HCT116 (cell line): ENCODE measurements around the gene ZNF341. TPM values are rescaled to one million over a fixed set of nuclear protein-coding genes. Genes with fewer than 3 reads are reported as not detected.

Experiments
- ATAC-seq: fragments of 200-7000 bp; cut with Tn5 transposase; 2 replicates; pipeline ENCODE4 v1.9.1; 2020; ENCODE audit warnings: mild to moderate bottlenecking, moderate library complexity
- BruUV-seq: library from RNA; stranded (reverse); fragments of 400-500 nt; replicated peaks from 2 replicates; lab custom pipeline; 2021; lab: Mats Ljungman, UMichigan
- CTCF ChIA-PET: fragments of 300-600 bp; sonication (Branson Sonifier 250); formaldehyde crosslinking; loops from one replicate; lab custom pipeline; 2021; ENCODE audit warnings: antibody characterized with exemption; lab: Charles Lee
- POLR2A ChIA-PET: fragments of 300-600, 350-600 bp; sonication (Branson Sonifier 250); formaldehyde crosslinking; loops from one replicate; lab custom pipeline; 2021; ENCODE audit warnings: antibody characterized with exemption; lab: Charles Lee
- RAD21 ChIA-PET, 2 experiments: fragments of 300-600 bp; sonication (Branson Sonifier 250); formaldehyde crosslinking; loops; one replicate each; lab custom pipeline; 2023; ENCODE audit warnings: low total read pairs in 2 of 2; ENCODE audit not compliant: uncharacterized antibody in 2 of 2, unreplicated experiment in 2 of 2, low non-redundant PET in 1 of 2; lab: Charles Lee
- DNase-seq: peaks from one replicate; pipeline ENCODE4 v3.0.0-alpha.2; 2010; ENCODE audit warnings: low read depth, low spot score
- H2AFZ ChIP-seq: fragments of 200-600 bp; shearing (Covaris generic), sonication (generic); 2 replicates; pipeline ENCODE4 v1.6.1; 2017; ENCODE audit warnings: low read depth, mixed run types, mixed read lengths, antibody characterized with exemption, low read length; ENCODE audit not compliant: poor library complexity, severe bottlenecking
- H3K27ac ChIP-seq: 2 replicates; pipeline ENCODE4 v1.5.1; 2012; ENCODE audit warnings: low read depth, low read length
- H3K27me3 ChIP-seq: fragments of 200-600 bp; sonication (generic); 2 replicates; pipeline ENCODE4 v1.6.1; 2016; ENCODE audit warnings: mixed run types, low read length, mixed read lengths; ENCODE audit not compliant: insufficient read depth
- H3K36me3 ChIP-seq, 2 experiments: fragments of 200-500 bp in 1 of 2; fragments of 200-600 bp in 1 of 2; sonication (Bioruptor generic) in 1 of 2; sonication (generic) in 1 of 2; 2 replicates each; pipeline versions ENCODE4 v1.5.1 to v1.6.1; 2014 to 2016; ENCODE audit warnings: low read length in 2 of 2, inconsistent platforms in 1 of 2, mixed read lengths in 1 of 2, mixed run types in 1 of 2; ENCODE audit not compliant: insufficient read depth in 2 of 2, control insufficient read depth in 1 of 2
- H3K4me1 ChIP-seq, 2 experiments: fragments of 200-600 bp in 1 of 2; sonication (generic) in 1 of 2; 2 replicates each; pipeline versions ENCODE4 v1.5.1 to v1.6.1; 2012 to 2017; ENCODE audit warnings: low read length in 2 of 2, inconsistent platforms in 1 of 2, mild to moderate bottlenecking in 1 of 2, mixed read lengths in 1 of 2, mixed run types in 1 of 2, moderate library complexity in 1 of 2; ENCODE audit not compliant: insufficient read depth in 2 of 2, control insufficient read depth in 1 of 2
- H3K4me2 ChIP-seq: fragments of 200-600 bp; sonication (generic); 2 replicates; pipeline ENCODE4 v1.6.1; 2017; ENCODE audit warnings: mixed run types, low read length, mixed read lengths
- H3K4me3 ChIP-seq, 2 experiments: fragments of 200-600 bp in 1 of 2; sonication (generic) in 1 of 2; replicated peaks in 1 of 2; 2 replicates each; pipeline ENCODE4 v1.5.1; 2011 to 2016; ENCODE audit warnings: low read length in 2 of 2, control low read depth in 1 of 2, low read depth in 1 of 2, mild to moderate bottlenecking in 1 of 2, mixed read lengths in 1 of 2, mixed run types in 1 of 2
- H3K79me2 ChIP-seq: fragments of 200-600 bp; sonication (generic); 2 replicates; pipeline ENCODE4 v1.6.1; 2017; ENCODE audit warnings: mild to moderate bottlenecking, mixed run types, low read length, moderate library complexity, mixed read lengths; ENCODE audit not compliant: insufficient read depth
- H3K9ac ChIP-seq: fragments of 200-600 bp; sonication (generic); 2 replicates; pipeline ENCODE4 v1.6.1; 2016; ENCODE audit warnings: low read length, mixed read lengths
- H3K9me2 ChIP-seq: fragments of 200-600 bp; sonication (generic), shearing (Covaris generic); 2 replicates; pipeline ENCODE4 v1.6.1; 2017; ENCODE audit warnings: mixed run types, mild to moderate bottlenecking, moderate library complexity; ENCODE audit not compliant: insufficient read depth
- H3K9me3 ChIP-seq, 2 experiments: fragments of 200-500 bp in 1 of 2; fragments of 200-600 bp in 1 of 2; sonication (Bioruptor generic) in 1 of 2; sonication (generic) in 1 of 2; 2 replicates each; pipeline ENCODE4 v1.6.1; 2014 to 2017; ENCODE audit warnings: low read length in 2 of 2, mixed read lengths in 2 of 2, inconsistent platforms in 1 of 2, low read depth in 1 of 2, mild to moderate bottlenecking in 1 of 2, mixed run types in 1 of 2, moderate library complexity in 1 of 2; ENCODE audit not compliant: control insufficient read depth in 1 of 2, insufficient read depth in 1 of 2
- H4K20me1 ChIP-seq: fragments of 200-600 bp; sonication (generic), shearing (Covaris generic); 2 replicates; pipeline ENCODE4 v1.6.1; 2017; ENCODE audit warnings: mixed run types, mild to moderate bottlenecking, moderate library complexity; ENCODE audit not compliant: insufficient read depth
- CTCF ChIP-seq, 3 experiments: fragments of 200-600 bp in 1 of 3; sonication (generic) in 1 of 3; IDR thresholded peaks in 2 of 3; conservative IDR thresholded peaks in 1 of 3; 2 replicates each; pipeline ENCODE4 v1.5.1; 2012 to 2017; ENCODE audit warnings: low read depth in 2 of 3, low read length in 2 of 3, antibody characterized with exemption in 1 of 3, borderline replicate concordance in 1 of 3, control low read depth in 1 of 3, mild to moderate bottlenecking in 1 of 3, mixed read lengths in 1 of 3, mixed run types in 1 of 3, moderate library complexity in 1 of 3; ENCODE audit not compliant: insufficient read depth in 1 of 3
- ELF1 ChIP-seq: IDR thresholded peaks from 2 replicates; pipeline ENCODE4 v1.6.1; 2012; ENCODE audit warnings: low read depth, borderline replicate concordance
- EZH2phosphoT487 ChIP-seq: fragments of 200-600 bp; IDR thresholded peaks from 2 replicates; pipeline ENCODE4 v1.6.1; 2018; ENCODE audit warnings: antibody characterized with exemption, borderline replicate concordance
- FOSL1 ChIP-seq: IDR thresholded peaks from 2 replicates; pipeline ENCODE4 v1.6.1; 2012; ENCODE audit warnings: low read depth
- REST ChIP-seq: IDR thresholded peaks from 2 replicates; pipeline ENCODE4 v1.6.1; 2012; ENCODE audit warnings: low read depth
- SIN3A ChIP-seq: IDR thresholded peaks from 2 replicates; pipeline ENCODE4 v1.6.1; 2012; ENCODE audit warnings: low read depth
- YY1 ChIP-seq: IDR thresholded peaks from 2 replicates; pipeline ENCODE4 v1.6.1; 2011; ENCODE audit warnings: low read length, low read depth, moderate library complexity, mild to moderate bottlenecking; ENCODE audit not compliant: insufficient replicate concordance; ENCODE audit errors: extremely low read depth
- ZBTB33 ChIP-seq: IDR thresholded peaks from 2 replicates; pipeline ENCODE4 v1.6.1; 2011; ENCODE audit warnings: mild to moderate bottlenecking, low read length, moderate library complexity; ENCODE audit not compliant: insufficient replicate concordance; ENCODE audit errors: extremely low read depth
- ZFX ChIP-seq: fragments of 450-650 bp; IDR thresholded peaks from 2 replicates; pipeline ENCODE4 v1.6.1; 2017
- intact Hi-C: fragments of 100-400 bp; cut with micrococcal nuclease; formaldehyde crosslinking; loops from 2 replicates; pipeline ENCODE4 v1.10.0; 2022
- total RNA-seq: library from RNA; stranded (reverse); gene quantifications from one replicate; pipeline ENCODE4 v1.2.1, GENCODE V29; 2021; ENCODE audit not compliant: unreplicated experiment
- TF ChIP-seq, protein P1 (sequence below): IDR thresholded peaks from 2 replicates; pipeline ENCODE4 v1.6.1; 2012
- TF ChIP-seq, protein P2 (sequence below): IDR thresholded peaks from 2 replicates; pipeline ENCODE4 v1.6.1; 2012

Gene ZNF341
- total RNA-seq, 1 experiment from 2014 or later, result 4.9 TPM

DNA sequence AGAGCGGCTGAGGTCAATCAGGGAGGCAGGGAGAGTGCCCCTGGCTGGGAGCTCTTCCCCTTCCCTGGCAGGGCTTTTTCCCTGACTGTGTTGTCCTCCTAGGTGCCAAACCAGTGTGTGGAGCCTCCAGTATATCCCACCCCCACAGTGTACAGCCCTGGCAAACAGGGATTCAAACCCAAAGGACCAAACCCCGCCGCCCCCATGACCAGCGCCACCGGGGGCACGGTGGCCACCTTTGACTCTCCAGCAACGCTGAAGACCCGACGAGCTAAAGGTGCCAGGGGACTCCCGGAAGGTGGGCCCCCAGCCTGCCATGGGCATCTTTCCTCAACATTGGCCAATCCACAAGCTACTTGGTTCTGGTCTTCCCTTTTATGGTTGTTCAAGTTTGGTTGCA lies 25.2 kb downstream of the ZNF341 start:
- intact Hi-C loops, result no loop called here
- Histone ChIP-seq H3K9me2 (no peaks in the 10 kb centered on the region), H4K20me1 (no peaks in the 10 kb centered on the region), H3K4me2 (no peak overlapping the region), H3K79me2 (no peaks in the 10 kb centered on the region), H3K27me3 (no peaks in the 10 kb centered on the region), H3K9ac (no peak overlapping the region), H3K36me3 (peaks cover 0 to 19% of the 10 kb centered on the region in 2 experiments; a peak in 1 of 4 replicates), H3K4me1 (no peaks in the 10 kb centered on the region), H3K9me3 (no peaks in the 10 kb centered on the region), H3K27ac (no peak overlapping the region), H2AFZ (no peak overlapping the region), H3K4me3 (no peak overlapping the region)
- ATAC-seq (no peak), DNase-seq (no peak)
- no TSS peak for BruUV-seq
- TF ChIP-seq ZBTB33 (no peak), REST (no peak), SIN3A (no peak), FOSL1 (no peak), ZFX (no peak), CTCF (IDR thresholded peaks at IDR 0.05 in 2 of 3, conservative IDR thresholded peaks at IDR 0.05 in 1 of 3; ENCODE audit: borderline replicate concordance in 1 of 3, insufficient read depth in 1 of 3, low read depth in 2 of 3, low read length in 2 of 3) (no peak), ELF1 (no peak), YY1 (no peak), EZH2phosphoT487 (no peak)
- TF ChIP-seq, protein P1, sequence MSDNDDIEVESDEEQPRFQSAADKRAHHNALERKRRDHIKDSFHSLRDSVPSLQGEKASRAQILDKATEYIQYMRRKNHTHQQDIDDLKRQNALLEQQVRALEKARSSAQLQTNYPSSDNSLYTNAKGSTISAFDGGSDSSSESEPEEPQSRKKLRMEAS, result no peak
- TF ChIP-seq, protein P2, sequence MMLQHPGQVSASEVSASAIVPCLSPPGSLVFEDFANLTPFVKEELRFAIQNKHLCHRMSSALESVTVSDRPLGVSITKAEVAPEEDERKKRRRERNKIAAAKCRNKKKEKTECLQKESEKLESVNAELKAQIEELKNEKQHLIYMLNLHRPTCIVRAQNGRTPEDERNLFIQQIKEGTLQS, result no peak
- CTCF ChIA-PET, result no interaction called here
- RAD21 ChIA-PET, result no interaction called here
- POLR2A ChIA-PET, result no interaction called here
